Natural killer cell treated with Interleukin-12 subunit alpha and Interleukin-12 subunit beta and Interleukin-15 and Interleukin-18, amount 100 ng/mL, for 72 hours (primary cell): ENCODE measurements around the gene TXNRD3. TPM values are rescaled to one million over a fixed set of nuclear protein-coding genes. Genes with fewer than 3 reads are reported as not detected.

ENCODE experiments used
- total RNA-seq, 2 donors: library from RNA; stranded (reverse); gene quantifications; one replicate each; pipeline ENCODE4 v1.2.3, GENCODE V29; 2022

TXNRD3 gene
- total RNA-seq, 2 donors from 2014 or later = 1.2 to 2.1 TPM

Other genes with a start within 250 kb of the TXNRD3 start
- gene ZXDC, start 179.2 kb downstream of the TXNRD3 start, total RNA-seq = 10 to 100 TPM; 34.3 to 49.2 TPM
- gene UROC1, start 137.4 kb downstream of the TXNRD3 start, total RNA-seq = not detected
- gene CHST13, start 131.0 kb downstream of the TXNRD3 start, total RNA-seq = under 1 TPM in 1 of 2 donors, not detected in 1; 0.98 TPM
- not detected for gene C3orf22, start 96.2 kb downstream of the TXNRD3 start, total RNA-seq
- gene CHCHD6, start 49.1 kb upstream of the TXNRD3 start, total RNA-seq = 10 to 100 TPM in 1 of 2 donors, 1 to 10 TPM in 1; 8.0 to 13.3 TPM